ENCODE data around the gene TTC9B. TPM values are rescaled to one million over a fixed set of nuclear protein-coding genes. Genes with fewer than 3 reads are reported as not detected.
A peak's percentile ranks its signal among the peaks of the same experiment; 100 is the strongest.

TTC9B gene
- total and polyA plus RNA-seq, 2 donors (not counting 1 experiment from before 2014, with no cell fraction given), result not detected

DNA sequence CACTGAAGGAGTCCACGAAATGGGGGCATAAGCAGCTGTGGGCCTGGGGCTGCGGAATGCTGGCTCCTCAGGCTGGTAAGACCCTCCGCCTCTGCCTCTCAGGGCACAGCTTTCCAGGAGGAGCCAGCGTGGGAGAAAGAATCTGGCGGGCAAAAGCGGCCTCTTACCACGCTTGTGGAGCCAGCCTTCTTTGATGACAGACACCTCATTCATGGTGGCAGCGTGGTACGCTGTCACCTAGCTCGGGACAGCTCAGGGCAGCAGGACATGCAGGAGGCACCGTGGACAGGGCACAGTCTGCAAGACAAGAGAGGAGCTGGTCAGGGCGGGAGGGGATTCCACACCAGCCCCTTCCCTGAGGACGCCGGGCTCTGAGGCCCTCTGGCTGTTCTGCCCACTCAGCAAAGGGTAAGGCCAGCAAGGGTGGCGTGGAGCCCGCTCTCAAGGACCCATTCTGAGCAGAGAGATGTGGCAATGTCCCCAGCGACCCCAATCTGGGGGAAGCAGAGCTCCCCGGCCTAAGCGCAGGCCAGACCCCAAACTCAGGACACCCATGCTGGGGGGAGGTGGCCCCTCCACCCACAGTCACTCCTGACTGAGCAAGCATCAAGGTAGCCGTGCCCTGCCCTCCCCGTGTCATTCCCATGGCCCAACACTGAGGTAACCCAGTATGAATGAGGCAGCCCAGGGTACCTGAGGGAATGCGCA lies 47.0 kb upstream of the TTC9B start:
- WGBS (ENCODE audit: insufficient coverage), result 96% methylated on average over 22 of the region's 22 CpGs
- H4K20me1 ChIP-seq (ENCODE audit: control insufficient read depth, insufficient read depth, low read length, poor library complexity, severe bottlenecking), result peaks cover 90% of the 10 kb centered on the region
- H3K4me2 ChIP-seq (replicated peaks; ENCODE audit: low read depth, low read length, poor library complexity, severe bottlenecking), result no peak overlapping the region
- Mint-ChIP-seq H3K4me3 (no peak overlapping the region), H3K27ac (peak overlapping the region; percentile 41), H3K27me3 (no peaks in the 10 kb centered on the region), H3K4me1 (peaks cover 36% of the 10 kb centered on the region), H3K9me3 (ENCODE audit: insufficient read depth) (no peaks in the 10 kb centered on the region)
- H2AFZ ChIP-seq (ENCODE audit: insufficient read depth, low read depth, low read length, poor library complexity, severe bottlenecking), result no peak overlapping the region
- peaks cover 0 to 9% of the 10 kb centered on the region in 2 donors for H3K4me1 ChIP-seq (ENCODE audit: control insufficient read depth in 2 of 2, insufficient read depth in 2 of 2, low read length in 2 of 2)
- peaks cover 0 to 4% (median 0%) of the 10 kb centered on the region in 3 donors for H3K9me3 ChIP-seq (ENCODE audit: control extremely low read depth in 1 of 3, control insufficient read depth in 2 of 3, insufficient read depth in 1 of 3, low read length in 2 of 3)
- DNase-seq, result no peak
- peaks cover 95% of the 10 kb centered on the region for H3K79me2 ChIP-seq (ENCODE audit: control insufficient read depth, insufficient read depth, low read length)
- no peak overlapping the region for H3K4me3 ChIP-seq (ENCODE audit: control extremely low read depth in 1 of 5, extremely low read depth in 1 of 5, insufficient read depth in 1 of 5, low read depth in 2 of 5, low read length in 4 of 5)
- H3K27ac ChIP-seq (ENCODE audit: low read length in 2 of 2), result no peak overlapping the region
- ATAC-seq (ENCODE audit: low read depth), result no peak
- no peaks in the 10 kb centered on the region for H3K27me3 ChIP-seq (replicated peaks in 1 of 4; ENCODE audit: control extremely low read depth in 1 of 4, control insufficient read depth in 3 of 4, insufficient read depth in 4 of 4, low read length in 3 of 4)
- peaks cover 0 to 41% of the 10 kb centered on the region in 2 experiments for H3K36me3 ChIP-seq (replicated peaks in 1 of 2; ENCODE audit: control extremely low read depth in 1 of 2, control insufficient read depth in 1 of 2, extremely low read depth in 1 of 2, insufficient read depth in 2 of 2, low read length in 1 of 2)
- ChIA-PET POLR2A (no interaction called here), CTCF (no interaction called here)
- H3K9ac ChIP-seq (ENCODE audit: low read length), result no peak overlapping the region
- TF ChIP-seq EZH2 (IDR thresholded peaks at IDR 0.05; ENCODE audit: borderline replicate concordance, insufficient read depth, low read depth, low read length, poor library complexity, severe bottlenecking) (no peak), CTCF (IDR thresholded peaks at IDR 0.05) (no peak)
- intact Hi-C loops (cut with micrococcal nuclease), result no loop called here

GRCh38 chr19:40264314-40265054 lies 46.3 kb upstream of the TTC9B start:
- Histone ChIP-seq H3K79me2 (ENCODE audit: control insufficient read depth, insufficient read depth, low read length) (peaks cover 95% of the 10 kb centered on the region), H3K4me2 (replicated peaks; ENCODE audit: low read depth, low read length, poor library complexity, severe bottlenecking) (no peak overlapping the region), H3K4me3 (ENCODE audit: control extremely low read depth in 1 of 5, extremely low read depth in 1 of 5, insufficient read depth in 1 of 5, low read depth in 2 of 5, low read length in 4 of 5) (no peak overlapping the region), H3K27ac (ENCODE audit: low read length in 2 of 2) (no peak overlapping the region), H3K9ac (ENCODE audit: low read length) (no peak overlapping the region), H3K36me3 (replicated peaks in 1 of 2; ENCODE audit: control extremely low read depth in 1 of 2, control insufficient read depth in 1 of 2, extremely low read depth in 1 of 2, insufficient read depth in 2 of 2, low read length in 1 of 2) (peaks cover 0 to 40% of the 10 kb centered on the region in 2 experiments), H3K4me1 (ENCODE audit: control insufficient read depth in 2 of 2, insufficient read depth in 2 of 2, low read length in 2 of 2) (peaks cover 0 to 9% of the 10 kb centered on the region in 2 donors), H2AFZ (ENCODE audit: insufficient read depth, low read depth, low read length, poor library complexity, severe bottlenecking) (no peak overlapping the region), H3K27me3 (replicated peaks in 1 of 4; ENCODE audit: control extremely low read depth in 1 of 4, control insufficient read depth in 3 of 4, insufficient read depth in 4 of 4, low read length in 3 of 4) (no peaks in the 10 kb centered on the region), H4K20me1 (ENCODE audit: control insufficient read depth, insufficient read depth, low read length, poor library complexity, severe bottlenecking) (peaks cover 90% of the 10 kb centered on the region), H3K9me3 (ENCODE audit: control extremely low read depth in 1 of 3, control insufficient read depth in 2 of 3, insufficient read depth in 1 of 3, low read length in 2 of 3) (peaks cover 0 to 4% (median 0%) of the 10 kb centered on the region in 3 donors)
- POLR2A ChIA-PET, result no interaction called here
- H3K27me3 Mint-ChIP-seq, result no peaks in the 10 kb centered on the region
- WGBS (ENCODE audit: insufficient coverage), result 91% methylated on average over 16 of the region's 19 CpGs
- H3K27ac Mint-ChIP-seq, result no peak overlapping the region
- CTCF ChIA-PET, result interaction anchor here (0.7 kb wide), 1 partner anchor 15 kb away, joined by 4 read pairs; no protein-coding TSS in a partner anchor
- intact Hi-C loops (cut with micrococcal nuclease), result no loop called here
- peaks cover 38% of the 10 kb centered on the region for H3K4me1 Mint-ChIP-seq
- DNase-seq, result no peak
- no peak for ATAC-seq (ENCODE audit: low read depth)
- TF ChIP-seq CTCF (IDR thresholded peaks at IDR 0.05) (no peak), EZH2 (IDR thresholded peaks at IDR 0.05; ENCODE audit: borderline replicate concordance, insufficient read depth, low read depth, low read length, poor library complexity, severe bottlenecking) (no peak)
- H3K4me3 Mint-ChIP-seq, result no peak overlapping the region
- no peaks in the 10 kb centered on the region for H3K9me3 Mint-ChIP-seq (ENCODE audit: insufficient read depth)
